ENCODE measurements around the gene SLCO1B3. TPM values are rescaled to one million over a fixed set of nuclear protein-coding genes. Genes with fewer than 3 reads are reported as not detected.

Gene SLCO1B3
- total and polyA plus RNA-seq, 7 experiments from 2014 or later, result not detected

GRCh38 chr12:20931894-20932293 lies 121.4 kb downstream of the SLCO1B3 start:
- Histone ChIP-seq H3K36me3 (ENCODE audit: control insufficient read depth in 2 of 3, insufficient read depth in 3 of 3, low read length in 3 of 3) (no peaks in the 10 kb centered on the region), H3K27me3 (ENCODE audit: control insufficient read depth in 2 of 2, insufficient read depth in 2 of 2, low read length in 2 of 2) (no peaks in the 10 kb centered on the region), H3K4me1 (ENCODE audit: control insufficient read depth in 2 of 2, insufficient read depth in 2 of 2, low read length in 2 of 2) (no peaks in the 10 kb centered on the region), H3K9me3 (ENCODE audit: control insufficient read depth in 2 of 3, low read length in 3 of 3) (no peaks in the 10 kb centered on the region), H3K27ac (ENCODE audit: low read depth, low read length) (no peak overlapping the region), H3K4me3 (ENCODE audit: low read length) (no peak overlapping the region)
- ChIA-PET POLR2A (no interaction called here), CTCF (no interaction called here)
- ATAC-seq (no peak), DNase-seq (no peak)
- Mint-ChIP-seq H3K36me3 (no peaks in the 10 kb centered on the region), H3K4me3 (no peak overlapping the region), H3K9me3 (peaks cover 0 to 37% (median 3%) of the 10 kb centered on the region in 11 donors), H3K27ac (no peak overlapping the region), H3K4me1 (no peaks in the 10 kb centered on the region), H3K27me3 (no peaks in the 10 kb centered on the region)
- intact Hi-C loops (cut with micrococcal nuclease), result no loop called here

GRCh38 chr12:20946732-20947131 lies 136.2 kb downstream of the SLCO1B3 start:
- H3K9me3 ChIP-seq (ENCODE audit: control insufficient read depth in 2 of 3, low read length in 3 of 3), result no peaks in the 10 kb centered on the region
- H3K27me3 Mint-ChIP-seq, result peaks cover 0 to 4% (median 0%) of the 10 kb centered on the region in 5 donors
- no peak overlapping the region for H3K27ac ChIP-seq (ENCODE audit: low read depth, low read length)
- H3K27me3 ChIP-seq (ENCODE audit: control insufficient read depth in 2 of 2, insufficient read depth in 2 of 2, low read length in 2 of 2), result no peaks in the 10 kb centered on the region
- no peak for DNase-seq
- H3K27ac Mint-ChIP-seq, result no peak overlapping the region
- peaks cover 0 to 1% (median 0%) of the 10 kb centered on the region in 7 donors for H3K4me1 Mint-ChIP-seq
- no peaks in the 10 kb centered on the region for H3K36me3 ChIP-seq (ENCODE audit: control insufficient read depth in 2 of 3, insufficient read depth in 3 of 3, low read length in 3 of 3)
- H3K4me3 Mint-ChIP-seq, result no peak overlapping the region
- peaks cover 0 to 12% (median 6%) of the 10 kb centered on the region in 11 donors for H3K9me3 Mint-ChIP-seq
- ChIA-PET POLR2A (no interaction called here), CTCF (no interaction called here)
- no peak for ATAC-seq
- H3K4me1 ChIP-seq (ENCODE audit: control insufficient read depth in 2 of 2, insufficient read depth in 2 of 2, low read length in 2 of 2), result no peaks in the 10 kb centered on the region
- intact Hi-C loops (cut with micrococcal nuclease), result loop anchor here in 1 of 2 donors (5.0 kb wide), 1 partner anchor 506 kb away; no protein-coding TSS in a partner anchor
- no peak overlapping the region for H3K4me3 ChIP-seq (ENCODE audit: low read length)
- H3K36me3 Mint-ChIP-seq, result peaks cover 0 to 4% (median 0%) of the 10 kb centered on the region in 5 donors

- no peak for ATAC-seq
- H3K27ac Mint-ChIP-seq, result no peak overlapping the region
- peaks cover 0 to 5% (median 0%) of the 10 kb centered on the region in 5 donors for H3K27me3 Mint-ChIP-seq
- H3K36me3 Mint-ChIP-seq, result no peaks in the 10 kb centered on the region
- DNase-seq, result no peak
- ChIA-PET CTCF (interaction anchor here (0.6 kb wide), 1 partner anchor 1370 kb away, joined by 3 read pairs; no protein-coding TSS in a partner anchor), POLR2A (no interaction called here)
- H3K4me3 Mint-ChIP-seq, result no peak overlapping the region
- no peaks in the 10 kb centered on the region for H3K36me3 ChIP-seq (ENCODE audit: control insufficient read depth in 2 of 3, insufficient read depth in 3 of 3, low read length in 3 of 3)
- H3K4me1 Mint-ChIP-seq, result peaks cover 0 to 1% (median 0%) of the 10 kb centered on the region in 7 donors
- intact Hi-C loops (cut with micrococcal nuclease), result no loop called here
- no peak overlapping the region for H3K27ac ChIP-seq (ENCODE audit: low read depth, low read length)
- H3K4me3 ChIP-seq (ENCODE audit: low read length), result no peak overlapping the region
- peaks cover 0 to 14% (median 2%) of the 10 kb centered on the region in 11 donors for H3K9me3 Mint-ChIP-seq
- no peaks in the 10 kb centered on the region for H3K27me3 ChIP-seq (ENCODE audit: control insufficient read depth in 2 of 2, insufficient read depth in 2 of 2, low read length in 2 of 2)
- no peaks in the 10 kb centered on the region for H3K9me3 ChIP-seq (ENCODE audit: control insufficient read depth in 2 of 3, low read length in 3 of 3)
- H3K4me1 ChIP-seq (ENCODE audit: control insufficient read depth in 2 of 2, insufficient read depth in 2 of 2, low read length in 2 of 2), result no peaks in the 10 kb centered on the region
Measured at GRCh38 chr12:20950248-20950647, 139.7 kb downstream of the SLCO1B3 start.

- no peaks in the 10 kb centered on the region for H3K27me3 Mint-ChIP-seq
- no peaks in the 10 kb centered on the region for H3K36me3 ChIP-seq (ENCODE audit: control insufficient read depth in 2 of 3, insufficient read depth in 3 of 3, low read length in 3 of 3)
- no peaks in the 10 kb centered on the region for H3K4me1 ChIP-seq (ENCODE audit: control insufficient read depth in 2 of 2, insufficient read depth in 2 of 2, low read length in 2 of 2)
- no peaks in the 10 kb centered on the region for H3K4me1 Mint-ChIP-seq
- POLR2A ChIA-PET, result no interaction called here
- CTCF ChIA-PET, result no interaction called here
- no peak overlapping the region for H3K4me3 Mint-ChIP-seq
- H3K9me3 ChIP-seq (ENCODE audit: control insufficient read depth in 2 of 3, low read length in 3 of 3), result no peaks in the 10 kb centered on the region
- H3K27ac ChIP-seq (ENCODE audit: low read depth, low read length), result no peak overlapping the region
- peaks cover 0 to 13% (median 5%) of the 10 kb centered on the region in 11 donors for H3K9me3 Mint-ChIP-seq
- H3K27ac Mint-ChIP-seq, result no peak overlapping the region
- ATAC-seq, result no peak
- no peaks in the 10 kb centered on the region for H3K27me3 ChIP-seq (ENCODE audit: control insufficient read depth in 2 of 2, insufficient read depth in 2 of 2, low read length in 2 of 2)
- no peaks in the 10 kb centered on the region for H3K36me3 Mint-ChIP-seq
- no peak for DNase-seq
- H3K4me3 ChIP-seq (ENCODE audit: low read length), result no peak overlapping the region
- intact Hi-C loops (cut with micrococcal nuclease), result no loop called here
Measured at GRCh38 chr12:20963303-20963702, 152.8 kb downstream of the SLCO1B3 start.

- no peaks in the 10 kb centered on the region for H3K4me1 Mint-ChIP-seq
- peaks cover 0 to 13% (median 5%) of the 10 kb centered on the region in 11 donors for H3K9me3 Mint-ChIP-seq
- Histone ChIP-seq H3K27ac (ENCODE audit: low read depth, low read length) (no peak overlapping the region), H3K4me1 (ENCODE audit: control insufficient read depth in 2 of 2, insufficient read depth in 2 of 2, low read length in 2 of 2) (no peaks in the 10 kb centered on the region), H3K36me3 (ENCODE audit: control insufficient read depth in 2 of 3, insufficient read depth in 3 of 3, low read length in 3 of 3) (no peaks in the 10 kb centered on the region), H3K27me3 (ENCODE audit: control insufficient read depth in 2 of 2, insufficient read depth in 2 of 2, low read length in 2 of 2) (no peaks in the 10 kb centered on the region), H3K9me3 (ENCODE audit: control insufficient read depth in 2 of 3, low read length in 3 of 3) (no peaks in the 10 kb centered on the region), H3K4me3 (ENCODE audit: low read length) (no peak overlapping the region)
- POLR2A ChIA-PET, result interaction anchor here (0.6 kb wide), 1 partner anchor 19 kb away, joined by 5 read pairs; no protein-coding TSS in a partner anchor
- no peak overlapping the region for H3K27ac Mint-ChIP-seq
- H3K36me3 Mint-ChIP-seq, result no peaks in the 10 kb centered on the region
- no peak overlapping the region for H3K4me3 Mint-ChIP-seq
- CTCF ChIA-PET, result no interaction called here
- intact Hi-C loops (cut with micrococcal nuclease), result no loop called here
- ATAC-seq, result no peak
- no peaks in the 10 kb centered on the region for H3K27me3 Mint-ChIP-seq
- no peak for DNase-seq
Measured at GRCh38 chr12:20963762-20964161, 153.3 kb downstream of the SLCO1B3 start.

Other genes starting within 250 kb of the SLCO1B3 start
- not detected for gene SLCO1C1, start 115.4 kb upstream of the SLCO1B3 start, total RNA-seq
- not detected for gene SLCO1C1, start 115.4 kb upstream of the SLCO1B3 start, polyA plus RNA-seq

Measured in naive thymus-derived CD4-positive, alpha-beta T cell (primary cell).